ENCODE measurements around the gene PIBF1.

DNA sequence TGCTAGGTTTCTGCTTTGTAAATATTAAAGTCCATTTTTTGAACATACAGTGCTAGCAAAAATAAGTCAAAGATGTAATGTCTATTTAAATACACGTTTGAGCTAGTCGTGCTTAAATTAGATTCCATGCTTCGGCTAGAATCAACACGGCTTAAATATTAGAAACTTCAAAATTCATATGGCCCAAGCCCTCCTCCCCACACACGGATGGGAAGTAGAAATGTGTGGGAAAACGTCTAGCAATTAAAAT, 276.1 kb downstream of the PIBF1 start:
- TF ChIP-seq CTCF (conservative IDR thresholded peaks at IDR 0.05; ENCODE audit: low read depth, low read length): no peak
- TF ChIP-seq EZH2 (IDR thresholded peaks at IDR 0.05; ENCODE audit: borderline replicate concordance, low read depth, low read length, poor library complexity, severe bottlenecking): no peak

Measured in A673 (cell line).